GM12872 (cell line): ENCODE measurements around the gene RFFL.

Source experiments
- TF ChIP-seq, protein P1 (sequence below): IDR thresholded peaks from 3 replicates; pipeline ENCODE4 v1.5.1; 2011; ENCODE audit warnings: low read depth, mild to moderate bottlenecking, low read length, moderate library complexity; ENCODE audit not compliant: insufficient read depth

Gene RFFL

DNA sequence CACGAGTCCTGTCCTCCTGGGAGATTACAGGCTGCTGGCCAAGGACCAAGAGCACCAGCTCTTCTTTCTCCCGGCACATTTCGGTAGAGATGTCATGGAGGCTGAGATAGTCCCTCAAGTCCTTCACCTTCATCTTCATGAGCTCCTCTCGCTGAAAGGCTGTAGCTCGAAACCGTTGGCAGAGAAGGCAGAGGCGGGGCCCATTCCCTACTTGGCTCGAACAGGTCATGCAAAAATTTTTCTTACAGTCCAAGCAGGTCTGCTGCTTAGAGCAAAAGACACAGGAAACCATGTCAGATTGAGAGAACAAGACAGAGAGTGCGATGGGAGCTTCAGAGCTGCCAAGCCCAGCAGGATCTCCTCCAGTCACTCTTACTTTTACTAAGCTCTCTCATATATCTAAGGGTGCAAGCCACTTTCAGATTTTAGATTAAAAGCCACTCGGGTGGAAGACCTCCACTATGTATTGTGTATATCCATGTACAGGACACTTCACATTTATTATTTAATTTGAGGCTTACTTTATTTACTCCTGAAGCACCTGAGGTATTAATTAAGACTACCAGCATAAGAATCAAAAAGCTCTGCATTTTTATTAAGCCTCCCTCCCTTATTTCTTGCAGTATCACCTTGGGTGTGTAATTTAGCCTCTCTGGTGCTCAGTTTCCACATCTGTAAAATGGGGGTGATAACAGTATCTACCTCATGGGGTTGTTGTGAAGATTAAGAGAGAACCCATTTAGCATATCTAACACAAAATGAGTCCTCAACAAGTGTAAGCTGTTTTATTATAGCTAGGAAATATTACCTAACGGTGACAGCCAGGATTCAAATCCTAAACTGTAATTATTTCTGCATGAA lies 41.8 kb downstream of the RFFL start:
- TF ChIP-seq, protein P1, sequence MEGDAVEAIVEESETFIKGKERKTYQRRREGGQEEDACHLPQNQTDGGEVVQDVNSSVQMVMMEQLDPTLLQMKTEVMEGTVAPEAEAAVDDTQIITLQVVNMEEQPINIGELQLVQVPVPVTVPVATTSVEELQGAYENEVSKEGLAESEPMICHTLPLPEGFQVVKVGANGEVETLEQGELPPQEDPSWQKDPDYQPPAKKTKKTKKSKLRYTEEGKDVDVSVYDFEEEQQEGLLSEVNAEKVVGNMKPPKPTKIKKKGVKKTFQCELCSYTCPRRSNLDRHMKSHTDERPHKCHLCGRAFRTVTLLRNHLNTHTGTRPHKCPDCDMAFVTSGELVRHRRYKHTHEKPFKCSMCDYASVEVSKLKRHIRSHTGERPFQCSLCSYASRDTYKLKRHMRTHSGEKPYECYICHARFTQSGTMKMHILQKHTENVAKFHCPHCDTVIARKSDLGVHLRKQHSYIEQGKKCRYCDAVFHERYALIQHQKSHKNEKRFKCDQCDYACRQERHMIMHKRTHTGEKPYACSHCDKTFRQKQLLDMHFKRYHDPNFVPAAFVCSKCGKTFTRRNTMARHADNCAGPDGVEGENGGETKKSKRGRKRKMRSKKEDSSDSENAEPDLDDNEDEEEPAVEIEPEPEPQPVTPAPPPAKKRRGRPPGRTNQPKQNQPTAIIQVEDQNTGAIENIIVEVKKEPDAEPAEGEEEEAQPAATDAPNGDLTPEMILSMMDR: no peak

DNA sequence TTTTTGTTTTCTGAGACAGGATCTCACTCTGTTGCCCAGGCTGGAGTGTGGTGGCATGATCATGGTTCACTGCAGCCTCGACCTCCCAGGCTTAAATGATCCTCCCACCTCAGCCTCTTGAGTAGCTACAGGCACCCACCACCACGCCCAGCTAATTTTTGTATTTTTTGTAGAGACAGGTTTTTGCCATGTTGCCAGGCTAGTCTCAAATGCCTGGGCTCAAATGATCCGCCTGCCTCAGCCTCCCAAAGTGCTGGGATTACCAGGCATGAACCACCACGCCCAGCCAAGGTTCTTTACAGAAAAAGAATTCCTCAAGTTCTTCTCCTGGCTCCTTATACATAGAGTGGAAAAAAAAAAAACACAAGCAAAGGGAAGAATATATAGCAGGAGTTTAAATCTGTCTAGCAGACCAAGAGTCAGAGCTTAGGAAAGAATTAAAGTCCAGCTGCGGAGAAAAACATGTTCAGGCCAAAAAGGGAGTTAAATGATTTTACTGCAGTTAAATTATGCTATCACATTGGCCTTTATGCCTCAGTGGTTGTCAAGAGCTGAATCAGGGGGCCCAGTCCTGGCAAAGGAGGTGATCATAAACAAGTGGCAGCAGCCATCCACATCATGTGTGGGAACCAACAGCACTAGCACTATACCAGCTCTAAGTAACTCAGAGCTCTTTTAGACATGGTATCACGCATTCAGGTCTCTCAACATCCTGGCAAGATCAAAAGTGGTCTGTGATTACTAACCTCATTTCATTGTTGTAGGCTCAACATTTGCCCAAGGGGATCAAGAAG lies 43.9 kb downstream of the RFFL start:
- TF ChIP-seq, protein P1: no peak

- TF ChIP-seq, protein P1: no peak
Observed at GRCh38 chr17:35018814-35019213, 44.7 kb downstream of the RFFL start.

DNA sequence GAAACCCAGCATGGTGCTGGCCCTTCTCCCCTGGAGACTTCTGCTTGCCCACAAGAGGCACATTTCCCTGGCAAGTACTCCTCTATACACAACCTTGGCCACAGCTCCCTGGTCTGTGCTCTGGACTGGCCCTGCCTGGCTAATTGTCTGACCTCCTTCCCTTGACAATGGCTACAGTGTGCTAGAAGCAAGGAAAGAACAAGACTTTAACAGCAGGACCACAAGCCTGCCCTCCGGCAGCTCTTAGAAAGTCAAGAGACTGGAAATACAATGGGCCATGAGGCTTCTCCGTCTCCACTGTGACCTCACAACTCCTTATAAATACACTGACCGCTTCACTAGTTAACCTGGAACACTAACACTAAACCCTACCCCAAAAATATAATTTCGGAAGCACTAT lies 46.5 kb downstream of the RFFL start:
- TF ChIP-seq, protein P1: no peak

DNA sequence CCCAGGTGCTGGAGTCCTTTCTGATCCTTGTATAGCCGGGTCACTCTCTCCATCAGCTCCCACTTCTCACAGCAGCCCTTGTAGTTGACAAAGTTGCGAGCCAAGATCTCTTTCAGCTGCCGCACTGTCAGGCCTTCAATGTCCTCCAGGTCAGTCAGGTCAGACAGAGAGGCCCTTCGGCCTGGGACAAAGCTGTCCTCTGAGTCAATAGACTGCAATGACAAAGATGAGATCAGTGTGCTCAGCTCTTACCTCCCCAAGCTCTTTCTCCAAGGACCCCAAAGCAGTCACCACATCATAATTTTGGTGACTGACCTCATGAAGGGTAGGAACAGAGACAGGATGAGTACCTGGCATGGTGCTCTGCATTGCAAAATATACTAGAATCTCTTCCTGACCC lies 47.1 kb downstream of the RFFL start:
- TF ChIP-seq, protein P1: no peak

- TF ChIP-seq, protein P1: no peak
Observed at GRCh38 chr17:35011671-35012216, 51.8 kb downstream of the RFFL start.

DNA sequence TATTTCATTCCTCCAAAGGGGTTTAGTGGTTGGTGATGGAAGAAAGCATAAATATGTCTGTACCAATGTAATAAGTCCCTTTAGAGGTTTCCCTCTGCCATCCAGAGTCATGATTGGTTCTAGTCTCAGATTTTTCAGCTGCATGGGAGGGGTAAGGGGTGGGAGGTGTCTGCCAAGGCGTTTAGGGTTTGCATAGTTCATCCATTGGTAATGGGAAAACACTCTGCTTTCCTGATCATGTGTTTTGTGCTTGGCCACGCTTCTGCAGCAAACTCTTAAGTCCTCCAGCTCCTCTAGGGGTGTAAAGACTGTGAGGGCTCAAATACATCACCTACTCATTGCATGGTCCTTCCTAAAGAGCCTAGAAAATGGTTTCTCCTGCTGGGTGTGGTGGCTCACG lies 53.4 kb downstream of the RFFL start:
- TF ChIP-seq, protein P1: no peak
